CD1c-positive myeloid dendritic cell (primary cell): ENCODE data around the gene PDGFRB.
A peak's percentile ranks its signal among the peaks of the same experiment; 100 is the strongest.

ENCODE experiments used
- DNase-seq: peaks from one replicate; pipeline ENCODE4 v3.0.0-alpha.2; 2016; ENCODE audit errors: extremely low spot score

The PDGFRB gene

DNA sequence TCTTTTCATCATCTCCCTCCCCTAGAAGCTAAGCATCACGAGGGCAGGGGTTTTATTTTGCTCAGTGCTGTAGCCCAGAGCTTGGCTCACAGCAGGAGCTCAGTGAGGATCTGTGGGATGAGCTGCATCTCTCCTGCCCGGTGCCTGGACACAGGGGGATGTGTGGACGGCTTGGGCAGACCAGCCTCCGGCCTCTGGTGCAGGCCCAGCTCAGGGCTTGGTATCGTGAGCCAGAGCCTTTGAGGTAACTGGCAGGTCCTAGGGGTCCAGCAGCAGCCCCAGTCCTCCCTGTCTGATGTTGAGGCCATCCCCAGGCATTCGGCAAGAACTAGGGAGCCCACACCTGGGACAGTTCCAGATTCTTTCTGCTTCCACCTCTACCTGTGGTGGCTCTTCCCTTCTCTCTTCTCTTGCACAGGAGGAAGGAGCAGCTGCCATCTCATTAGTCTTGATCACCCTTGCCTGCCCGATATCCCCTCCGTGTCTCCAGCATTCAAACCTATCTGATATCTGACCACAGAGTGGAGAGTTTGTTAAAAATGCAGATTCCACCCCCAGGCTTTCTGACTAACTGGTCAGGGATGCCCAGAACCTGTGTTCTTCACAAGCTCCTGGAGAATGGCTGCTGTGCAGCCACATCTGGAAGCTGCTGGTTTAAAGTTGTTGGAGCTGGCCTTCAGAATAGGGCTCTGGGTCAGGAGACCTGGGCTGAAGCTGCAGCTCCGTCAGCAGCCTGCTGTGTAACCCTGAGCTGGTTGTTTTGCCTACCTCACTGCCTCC lies 26.3 kb upstream of the PDGFRB start:
- no peak for DNase-seq

DNA sequence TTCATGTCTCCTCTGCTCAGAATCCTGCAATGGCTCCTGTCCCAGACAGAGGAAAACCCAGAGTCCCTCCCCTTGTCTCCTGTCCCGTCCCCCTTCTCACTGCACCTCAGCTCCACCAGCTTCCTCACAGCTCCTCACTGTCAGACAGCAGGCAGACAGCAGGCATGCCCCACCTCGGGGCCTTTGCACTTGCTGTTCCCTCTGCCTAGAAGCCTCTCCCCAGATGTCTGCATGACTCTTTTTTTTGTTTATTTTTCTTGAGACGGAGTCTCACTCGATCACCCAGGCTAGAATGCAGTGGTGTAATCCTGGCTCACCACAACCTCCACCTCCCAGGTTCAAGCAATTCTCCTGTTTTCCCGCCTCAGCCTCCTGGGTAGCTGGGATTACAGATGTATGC lies 25.4 kb upstream of the PDGFRB start:
- no peak for DNase-seq

DNA sequence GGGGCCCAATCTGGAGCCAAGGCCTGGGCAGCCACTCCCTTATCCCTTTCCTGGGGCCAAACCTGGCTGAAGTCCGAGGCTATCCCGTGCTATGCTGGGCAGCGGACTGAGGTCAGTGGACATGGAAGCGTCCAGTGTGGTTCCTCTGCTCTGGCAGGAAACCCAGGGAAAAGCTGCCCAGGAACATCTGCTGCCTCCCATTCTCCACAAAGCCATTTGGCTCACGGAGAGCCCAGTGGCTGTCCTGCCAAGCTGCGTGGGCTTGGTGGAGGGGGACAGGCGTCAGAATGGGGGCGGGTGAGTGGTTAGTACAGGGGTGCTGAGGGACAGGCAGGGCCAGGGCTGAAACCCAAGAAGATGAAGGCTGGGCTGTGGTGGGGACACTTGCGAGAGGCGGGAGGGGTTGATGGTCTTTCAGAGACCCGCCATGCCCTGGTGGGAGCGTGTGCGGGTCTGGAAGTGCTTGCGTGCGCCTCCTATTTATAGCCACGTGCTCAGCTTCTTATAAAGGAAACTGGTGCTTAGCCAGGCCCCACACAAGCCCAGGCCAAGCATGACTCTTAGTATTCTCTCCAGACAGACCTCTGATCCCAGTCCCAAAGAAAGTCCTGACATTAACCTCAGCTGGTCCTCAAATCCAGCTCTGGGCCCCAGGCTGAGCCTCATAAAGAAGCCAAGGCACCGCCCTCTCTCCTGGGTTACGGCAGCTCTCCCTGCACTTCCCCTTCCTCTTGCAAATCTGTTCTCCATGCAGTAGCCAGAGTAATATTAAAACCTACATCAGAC lies 24.8 kb upstream of the PDGFRB start:
- peak; percentile 35 for DNase-seq

DNA sequence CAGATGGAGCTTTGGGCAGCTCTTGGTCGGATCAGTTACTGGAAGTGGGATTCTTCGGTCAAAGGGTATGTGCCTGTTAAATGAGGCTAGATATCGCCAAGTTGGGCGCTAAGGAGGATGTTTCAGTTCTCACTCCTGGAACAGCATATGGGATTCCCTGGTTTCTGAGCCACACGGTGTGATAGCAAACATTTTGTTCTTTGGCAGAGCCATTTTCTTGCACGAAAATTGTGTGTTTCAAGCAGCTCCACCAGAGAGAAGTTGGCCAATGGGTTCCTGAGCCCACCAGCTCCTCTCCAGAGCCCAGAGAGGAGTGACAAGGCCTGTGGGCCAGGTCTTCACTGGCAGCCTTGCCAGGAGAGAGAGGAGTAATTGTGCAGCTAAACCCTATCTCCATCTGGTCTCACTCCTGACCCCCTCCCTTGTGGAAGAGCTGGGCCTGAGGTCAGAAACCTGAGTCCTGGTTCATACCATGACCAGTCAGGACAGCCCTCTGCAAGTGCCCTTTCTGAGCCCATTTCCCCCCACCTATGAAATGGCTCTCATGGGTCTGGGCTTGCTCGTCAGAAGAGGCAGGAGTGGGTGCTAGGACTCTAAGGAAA lies 23.5 kb upstream of the PDGFRB start:
- DNase-seq, result no peak

DNA sequence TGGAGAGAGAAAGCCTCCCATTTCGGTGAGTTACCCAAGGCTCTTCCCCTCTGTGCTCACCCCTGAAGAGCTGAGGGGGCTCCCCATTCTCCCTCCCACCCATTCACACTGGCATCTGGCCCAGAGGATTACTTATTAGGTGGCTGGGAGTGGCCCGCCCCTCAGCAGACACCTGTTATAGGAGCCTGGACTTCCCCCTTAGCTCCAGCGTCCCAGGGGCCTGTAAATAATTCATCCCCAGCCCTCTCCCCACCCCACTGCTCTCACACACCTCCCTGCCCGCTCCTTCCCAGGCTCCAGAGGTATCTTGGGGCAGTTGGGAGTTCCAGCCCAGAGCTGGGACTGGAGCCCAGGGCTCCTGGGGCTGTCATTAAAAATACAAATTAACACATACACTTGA lies 22.6 kb upstream of the PDGFRB start:
- DNase-seq, result no peak

DNA sequence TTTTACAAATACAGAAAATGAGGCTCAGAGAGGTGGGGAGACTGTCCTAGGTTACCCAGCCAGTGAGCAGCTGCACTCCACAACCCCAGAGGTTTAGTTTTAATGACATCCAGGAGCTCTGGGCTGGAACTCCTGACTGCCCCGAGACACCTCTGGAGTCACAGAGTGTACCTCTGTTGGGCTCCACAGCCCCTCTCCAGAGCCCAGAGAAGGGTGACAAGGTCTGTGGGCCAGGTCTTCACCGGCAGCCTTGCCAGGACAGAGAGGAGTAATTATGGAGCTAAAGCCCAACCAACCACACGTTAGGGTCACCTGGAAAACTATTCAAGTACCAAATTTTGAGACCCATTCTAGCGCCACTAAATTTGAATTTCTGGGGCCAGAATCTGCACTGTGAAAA lies 22.1 kb upstream of the PDGFRB start:
- DNase-seq, result no peak

DNA sequence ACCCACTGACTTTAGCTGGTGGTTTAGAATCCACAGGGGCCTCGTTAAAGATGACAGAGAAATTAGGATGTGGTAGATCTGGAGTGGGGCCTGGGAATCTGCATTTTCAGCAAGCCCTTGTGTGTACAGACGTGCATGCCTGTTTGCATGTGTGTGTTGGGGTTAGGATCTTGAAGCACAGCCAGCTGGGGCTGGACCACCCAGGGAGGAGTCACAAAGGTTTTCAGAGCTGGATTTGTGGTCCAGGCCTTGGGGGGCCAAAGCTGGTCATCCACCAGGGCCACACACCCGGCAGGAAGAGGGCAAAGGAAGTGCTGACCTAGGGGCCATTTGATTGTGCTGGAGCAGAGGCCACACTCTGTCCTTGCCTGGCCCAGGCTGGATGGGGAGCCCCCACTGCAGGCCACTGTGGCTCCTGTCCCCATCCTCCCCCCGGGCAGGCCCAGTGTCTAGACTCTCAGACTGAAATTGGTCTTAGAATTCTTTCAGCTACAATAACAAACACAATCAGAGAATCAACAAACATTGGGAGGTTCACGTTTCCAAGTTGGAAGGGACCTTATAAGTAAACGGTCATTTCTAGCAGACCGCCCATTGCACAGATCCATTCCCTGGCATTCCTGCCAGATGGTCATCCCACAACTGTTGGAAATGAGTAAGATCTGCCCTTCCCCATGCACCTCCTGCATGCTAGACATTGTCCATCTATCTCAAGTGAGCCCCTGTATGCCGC lies 21.3 kb upstream of the PDGFRB start:
- DNase-seq, result no peak

DNA sequence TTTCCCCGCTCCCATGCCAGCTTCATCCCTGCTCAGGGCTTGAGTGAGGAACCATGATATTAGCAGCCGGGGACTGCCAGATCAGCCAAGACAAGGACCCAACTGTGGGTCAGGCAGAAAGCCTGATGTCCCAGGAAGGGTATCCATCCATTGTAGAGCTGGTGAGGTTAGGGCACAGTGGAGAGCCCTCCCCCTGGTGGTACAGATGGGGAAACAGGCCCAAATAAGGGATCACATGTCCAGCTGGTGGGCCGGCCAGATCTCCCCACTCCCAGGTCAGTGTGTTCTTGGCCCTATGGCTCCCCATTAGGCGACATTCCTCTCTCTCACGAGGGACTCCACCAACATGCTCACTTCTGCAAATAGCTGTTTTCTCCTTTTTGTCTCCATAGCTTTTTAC lies 19.9 kb upstream of the PDGFRB start:
- peak; percentile 28 for DNase-seq

DNA sequence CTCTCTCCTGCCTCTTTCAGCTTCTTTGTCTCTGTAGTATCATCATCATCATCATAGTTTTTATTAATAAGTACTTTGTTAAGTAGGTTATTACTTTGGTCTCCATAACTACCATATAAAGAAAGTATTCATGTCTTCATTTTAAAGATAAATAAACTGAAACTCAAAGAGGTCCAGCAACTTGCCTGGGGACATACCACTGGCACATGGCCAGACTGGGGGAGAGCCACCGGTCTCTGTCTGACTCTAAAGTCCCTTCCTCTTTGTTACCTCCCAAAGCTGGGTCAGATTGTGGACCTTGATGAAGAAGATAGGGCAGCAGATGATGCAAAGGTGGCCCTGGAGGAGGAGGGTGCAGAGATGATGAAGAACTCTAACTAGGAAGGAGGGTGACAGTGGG lies 19.4 kb upstream of the PDGFRB start:
- DNase-seq, result no peak

DNA sequence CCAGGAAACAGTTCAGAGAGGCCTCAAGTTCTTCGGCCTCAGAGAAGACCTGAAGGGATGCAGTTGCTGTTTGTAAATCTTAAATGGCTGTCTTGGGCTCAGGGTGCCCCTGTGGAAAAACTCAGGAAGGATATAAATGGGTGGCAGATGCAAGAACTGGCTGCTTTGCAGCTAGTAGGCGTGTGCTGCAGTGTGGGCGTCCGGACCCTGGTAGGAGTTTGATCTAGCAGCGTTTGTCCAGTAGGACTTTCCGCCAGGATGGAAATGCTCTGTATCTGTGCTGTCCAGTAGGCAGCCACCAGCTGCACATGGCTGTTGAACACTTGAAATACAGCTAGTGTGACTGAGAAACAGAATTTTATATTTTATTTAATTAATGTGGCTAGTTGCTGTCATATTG lies 18.6 kb upstream of the PDGFRB start:
- no peak for DNase-seq

DNA sequence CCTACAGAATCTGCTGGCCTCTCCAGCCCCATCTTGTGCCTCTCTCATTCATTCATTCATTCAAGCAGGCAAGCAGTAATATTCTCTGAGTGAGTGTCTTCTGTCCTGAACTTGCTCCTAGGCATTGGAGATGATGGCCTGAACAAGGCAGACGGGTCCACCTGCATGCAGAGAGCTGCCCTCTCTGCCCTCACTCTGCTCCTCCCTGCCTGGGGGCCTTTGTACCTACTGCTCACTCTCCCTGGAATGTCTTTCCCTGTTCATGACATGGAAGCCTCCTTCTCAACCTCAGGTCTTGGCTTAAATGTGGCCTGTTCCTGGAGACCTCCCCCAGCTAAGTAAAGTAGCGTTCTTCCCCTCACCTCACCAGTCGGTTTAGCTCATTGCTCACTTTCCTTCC lies 17.5 kb upstream of the PDGFRB start:
- DNase-seq, result no peak

DNA sequence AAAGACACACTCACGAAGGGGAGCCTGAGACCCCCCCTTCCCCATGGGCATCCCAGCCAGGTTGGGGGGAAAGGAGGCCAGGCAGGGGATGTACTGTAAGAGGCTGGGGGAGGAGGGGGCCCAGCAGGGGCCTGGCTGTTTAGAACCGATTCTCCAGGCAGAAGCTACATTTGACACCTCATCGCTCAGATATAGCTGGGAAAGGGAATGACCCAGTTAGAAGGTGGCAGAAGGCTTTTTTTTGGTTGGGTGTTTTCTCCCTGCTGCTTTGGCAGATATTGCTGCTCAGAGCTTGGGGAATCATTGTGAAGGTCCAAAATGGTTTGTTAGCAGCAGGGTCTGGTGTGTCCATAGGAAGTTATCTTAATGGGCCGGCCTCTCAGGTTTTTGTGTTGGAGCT lies 16.9 kb upstream of the PDGFRB start:
- no peak for DNase-seq

DNA sequence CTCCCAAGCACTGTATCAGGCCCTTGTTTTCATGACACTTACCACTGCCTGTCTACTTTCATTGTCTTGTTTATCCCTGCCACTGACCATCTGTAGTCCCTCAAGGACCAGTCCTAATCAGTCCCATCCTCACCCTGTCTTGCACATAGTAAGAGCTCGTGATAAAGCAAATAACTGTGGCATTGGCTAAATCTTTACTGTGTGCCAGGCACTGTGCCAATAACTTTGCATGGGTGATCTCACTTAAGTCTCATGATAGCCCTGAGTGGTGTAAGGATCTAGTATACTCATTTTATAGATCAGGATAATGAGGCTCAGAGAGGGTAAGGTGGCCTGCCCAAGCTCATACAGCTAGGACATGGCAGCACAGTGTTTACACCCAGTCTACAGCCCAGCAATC lies 16.5 kb upstream of the PDGFRB start:
- no peak for DNase-seq

DNA sequence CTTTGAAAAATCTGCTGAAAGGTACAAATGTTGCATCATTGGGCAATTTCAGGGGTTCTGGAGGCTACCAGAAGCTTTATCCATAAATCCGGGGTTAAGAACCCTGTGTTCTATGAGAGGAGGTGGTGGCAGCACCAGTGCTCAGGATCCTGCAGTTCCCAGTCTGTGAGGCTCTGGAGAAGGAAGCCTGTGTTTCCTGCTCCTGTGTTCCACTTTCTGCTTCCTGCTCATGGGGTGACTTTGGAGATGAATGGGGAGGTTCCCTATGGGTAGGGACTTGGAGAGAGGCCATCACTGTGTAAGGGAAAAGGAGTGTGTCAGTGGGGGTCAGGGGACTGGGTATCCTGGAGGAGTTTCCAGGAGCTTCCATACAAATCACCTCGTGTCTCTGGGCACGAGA lies 13.2 kb upstream of the PDGFRB start:
- no peak for DNase-seq

DNA sequence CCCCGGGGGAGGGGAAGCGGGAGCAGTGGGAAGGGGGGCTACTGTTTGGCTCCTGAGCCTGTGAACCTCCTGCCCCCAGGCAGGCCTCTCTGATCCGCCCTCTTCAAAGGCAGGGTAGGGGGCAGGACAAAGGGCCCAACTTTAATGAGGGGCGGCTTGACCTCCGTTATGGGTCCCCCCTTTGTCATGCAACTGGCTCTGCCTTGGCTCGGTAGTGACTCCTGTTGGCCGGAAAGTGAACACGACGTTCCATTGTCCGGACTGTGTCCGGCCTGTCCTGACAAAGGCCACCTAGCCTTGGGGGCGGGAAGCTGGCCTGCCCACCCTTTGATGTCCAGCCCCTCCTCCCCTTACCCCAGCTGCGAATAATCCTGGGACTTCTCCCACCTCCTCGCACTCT lies 12.3 kb upstream of the PDGFRB start:
- no peak for DNase-seq

DNA sequence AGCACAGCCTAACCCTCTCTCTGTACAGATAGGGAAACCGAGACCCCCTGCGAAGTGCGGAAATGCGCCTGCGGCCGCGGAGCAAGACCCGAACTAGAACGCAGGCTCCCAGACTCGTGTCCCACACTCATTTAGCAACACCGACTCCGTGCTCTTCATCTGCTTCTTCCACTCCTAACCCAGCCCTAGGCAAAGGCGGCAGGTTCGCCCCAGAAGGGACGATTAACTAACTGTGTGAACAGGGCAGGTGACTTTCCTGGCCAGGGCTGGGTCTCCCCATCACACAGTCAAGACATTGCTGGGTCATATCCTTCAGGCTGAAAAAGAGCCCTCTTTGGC lies 11.8 kb upstream of the PDGFRB start:
- no peak for DNase-seq

DNA sequence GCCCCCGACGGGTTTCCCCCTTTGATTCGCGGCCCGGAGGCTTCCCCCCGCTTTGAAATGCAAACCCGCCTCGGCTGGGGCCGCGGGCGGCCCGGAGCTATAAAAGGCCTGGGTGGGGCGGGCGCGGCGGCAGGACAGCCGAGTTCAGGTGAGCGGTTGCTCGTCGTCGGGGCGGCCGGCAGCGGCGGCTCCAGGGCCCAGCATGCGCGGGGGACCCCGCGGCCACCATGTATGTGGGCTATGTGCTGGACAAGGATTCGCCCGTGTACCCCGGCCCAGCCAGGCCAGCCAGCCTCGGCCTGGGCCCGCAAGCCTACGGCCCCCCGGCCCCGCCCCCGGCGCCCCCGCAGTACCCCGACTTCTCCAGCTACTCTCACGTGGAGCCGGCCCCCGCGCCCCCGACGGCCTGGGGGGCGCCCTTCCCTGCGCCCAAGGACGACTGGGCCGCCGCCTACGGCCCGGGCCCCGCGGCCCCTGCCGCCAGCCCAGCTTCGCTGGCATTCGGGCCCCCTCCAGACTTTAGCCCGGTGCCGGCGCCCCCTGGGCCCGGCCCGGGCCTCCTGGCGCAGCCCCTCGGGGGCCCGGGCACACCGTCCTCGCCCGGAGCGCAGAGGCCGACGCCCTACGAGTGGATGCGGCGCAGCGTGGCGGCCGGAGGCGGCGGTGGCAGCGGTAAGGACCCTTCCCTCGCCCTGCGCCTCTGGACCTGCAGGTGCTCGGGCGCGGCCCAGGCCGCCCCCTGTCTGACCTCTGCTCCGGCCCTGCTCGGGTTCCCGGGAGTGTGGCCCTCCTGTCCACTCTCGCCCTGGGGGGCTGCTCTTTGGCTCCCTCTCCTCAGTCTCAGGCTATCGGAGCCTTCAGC lies 11.2 kb upstream of the PDGFRB start, which contains the start of gene CDX1:
TSS of gene CDX1 (plus strand) at position 129 of the 862 bp plus-strand sequence. CDS start at position 228, 99 bp downstream.
- no peak for DNase-seq

DNA sequence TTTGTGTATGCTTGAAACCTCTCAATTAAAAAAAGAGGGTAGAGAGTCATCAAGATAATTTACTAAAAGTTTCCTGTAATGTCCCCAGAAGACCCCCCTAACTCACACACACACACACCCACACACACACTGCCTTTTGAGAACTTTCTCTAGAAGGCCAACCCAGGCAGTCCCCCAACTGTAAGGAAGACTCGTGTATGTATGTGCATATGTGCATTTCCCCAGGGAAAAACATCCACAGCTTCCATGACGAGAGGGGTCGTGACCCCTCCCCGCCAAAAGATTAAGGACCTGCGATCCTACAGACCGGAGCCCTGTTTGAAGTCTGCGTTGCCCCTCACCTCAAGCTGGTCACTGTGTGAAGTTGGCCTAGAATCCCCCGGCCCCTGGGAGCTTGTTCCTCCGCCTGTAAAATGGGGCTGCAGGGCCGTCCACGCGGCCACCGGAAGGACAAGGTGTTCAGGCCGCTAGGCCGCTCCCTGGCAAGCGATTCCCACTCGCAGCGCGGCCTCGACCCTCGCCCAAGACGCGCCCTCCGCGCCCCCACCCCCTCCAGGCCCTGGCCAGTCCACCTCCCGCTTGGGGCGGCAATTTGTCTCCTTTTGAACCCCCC lies 10.5 kb upstream of the PDGFRB start:
- no peak for DNase-seq

DNA sequence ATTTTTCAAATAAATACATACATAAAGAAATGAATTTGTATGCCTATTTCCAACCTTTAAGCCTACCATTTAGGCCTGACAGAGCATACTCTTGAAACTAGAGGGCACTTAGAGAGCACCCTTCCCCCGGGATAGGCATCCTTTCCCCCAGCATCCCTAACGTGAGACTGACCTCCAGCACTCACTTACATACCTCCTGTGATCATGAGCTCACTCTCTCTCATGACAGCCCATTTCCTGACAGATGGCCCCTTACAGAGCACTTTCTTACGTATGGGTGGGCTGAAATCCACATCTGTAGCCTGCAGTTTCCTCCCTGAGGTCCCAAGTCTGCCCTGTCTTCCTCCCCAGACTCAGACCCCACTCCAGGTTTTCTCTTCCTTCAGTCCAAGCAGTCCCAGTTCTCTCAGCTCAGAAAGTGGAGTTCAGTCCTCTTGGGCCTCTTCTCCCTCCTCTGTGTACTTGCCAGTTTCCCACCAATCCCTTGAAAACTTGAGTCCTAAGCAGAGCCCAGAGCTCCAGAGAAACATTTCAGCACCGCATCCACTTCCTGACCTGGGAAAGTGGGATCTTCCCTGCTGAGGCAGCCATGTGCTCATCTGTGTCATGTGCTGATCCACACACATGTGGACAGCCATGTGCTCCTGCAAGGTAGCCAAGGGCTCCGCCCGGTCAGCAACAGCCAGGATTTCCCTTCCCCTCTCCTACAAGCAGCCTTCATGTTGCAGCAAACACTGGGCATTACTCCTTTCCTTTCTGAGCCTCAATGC lies 8.8 kb upstream of the PDGFRB start:
- no peak for DNase-seq

DNA sequence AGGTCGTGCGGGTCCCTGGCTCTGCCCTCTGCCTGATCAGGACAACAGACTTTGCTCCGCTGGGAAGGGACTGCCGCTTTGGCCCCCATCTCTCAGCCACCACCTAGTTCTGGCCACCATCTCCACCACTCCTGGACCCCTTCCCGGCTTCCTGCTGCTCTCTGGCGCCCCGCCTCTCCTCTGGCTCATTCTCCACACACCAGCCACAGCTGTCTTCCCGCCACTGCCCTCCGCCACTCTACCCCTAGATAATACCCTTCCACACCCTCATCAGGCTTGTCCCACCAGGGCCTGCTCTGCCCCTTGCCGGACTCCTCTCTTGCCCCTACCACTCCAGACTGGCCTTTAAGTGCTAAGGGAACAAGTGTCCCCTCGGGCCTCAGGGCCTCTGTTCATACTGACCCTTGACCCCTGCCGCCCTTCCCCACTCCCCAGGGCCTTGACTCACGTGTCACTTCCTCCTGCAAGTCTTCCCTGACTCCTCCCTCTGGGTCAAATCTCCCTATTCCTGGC lies 8.0 kb upstream of the PDGFRB start:
- DNase-seq, result peak; percentile 24
